HG02870 (cell line): ENCODE measurements around the gene ABO.
"Not testable (repeated sequence)": the region's sequence is repeated elsewhere in the genome, so short reads cannot be mapped to it uniquely, and the experiment has no call there.

ENCODE experiments used
- ATAC-seq: cut with Tn5 transposase; IDR thresholded peaks from one replicate; pipeline ENCODE4 v1.9.1; 2021; ENCODE audit warnings: mild to moderate bottlenecking, moderate library complexity; ENCODE audit not compliant: unreplicated experiment

ABO gene

DNA sequence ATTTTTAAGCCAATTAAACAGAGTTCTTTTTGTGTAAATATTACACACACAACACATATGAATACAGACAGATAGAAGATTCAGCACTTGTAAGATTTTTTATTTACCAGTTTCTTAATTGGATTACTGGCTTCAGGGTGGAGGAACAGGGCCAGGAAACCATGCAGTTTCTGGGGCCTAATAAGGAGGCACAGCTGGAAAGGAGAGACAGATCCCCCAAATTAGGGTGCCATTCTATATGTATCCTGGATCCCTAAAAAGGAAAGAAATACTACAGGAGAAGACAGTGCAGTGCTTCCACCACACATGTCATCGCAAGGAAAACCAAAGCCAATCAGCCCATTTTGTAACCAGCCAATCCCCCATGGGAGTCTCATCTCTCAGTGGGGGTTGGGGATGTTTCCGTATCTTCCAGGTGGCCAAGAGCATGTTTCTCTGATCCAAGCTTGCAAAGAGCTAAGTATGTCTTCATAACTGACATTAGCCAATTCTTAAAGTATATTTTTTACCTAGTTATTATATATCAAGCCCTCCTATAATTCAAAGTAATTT lies 15.8 kb upstream of the ABO start:
- ATAC-seq: no peak

DNA sequence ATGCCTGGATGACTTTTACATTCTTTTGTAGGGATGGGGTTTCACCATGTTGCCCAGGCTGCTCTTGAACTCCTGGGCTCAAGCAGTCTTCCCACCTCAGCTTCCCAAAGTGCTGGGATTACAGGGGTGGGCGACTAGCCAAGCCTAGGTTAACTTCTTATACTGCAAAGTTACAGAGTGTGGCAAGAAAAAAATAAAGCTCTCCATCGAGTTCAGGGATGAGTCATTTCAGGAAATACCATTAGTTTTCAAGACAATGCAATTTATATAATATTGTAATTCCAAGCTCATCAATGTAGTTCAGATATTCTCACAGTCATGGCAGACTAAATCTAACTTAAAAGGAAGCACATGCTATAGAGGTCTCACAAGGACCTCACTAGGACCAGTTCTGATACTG lies 11.5 kb upstream of the ABO start:
- ATAC-seq: no peak

DNA sequence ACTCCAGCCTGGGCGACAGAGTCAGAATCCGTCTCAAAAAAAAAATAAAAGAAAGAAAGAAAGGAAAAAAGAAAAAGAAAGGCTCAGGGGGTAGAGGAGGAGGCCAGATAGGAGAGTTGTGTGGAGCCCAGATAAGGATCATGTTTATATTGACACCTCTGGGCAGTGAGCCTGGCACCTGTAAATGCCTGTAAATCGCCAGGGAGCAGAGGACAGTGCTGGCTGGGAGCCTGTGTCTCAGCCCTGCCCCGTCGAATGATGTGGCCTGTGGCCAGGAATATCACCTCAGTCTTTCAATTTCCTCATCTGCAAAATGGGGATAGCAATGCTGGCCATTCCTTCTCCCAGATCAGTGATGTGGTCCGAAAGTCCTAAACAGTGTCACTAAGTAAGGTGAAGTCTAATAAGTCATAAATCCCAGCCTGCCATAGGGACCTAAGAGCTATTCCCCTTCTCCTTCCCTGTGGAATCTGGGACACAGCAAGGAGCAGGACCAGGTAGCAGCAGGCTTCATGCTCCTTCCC lies 10.3 kb upstream of the ABO start:
- ATAC-seq: no peak

DNA sequence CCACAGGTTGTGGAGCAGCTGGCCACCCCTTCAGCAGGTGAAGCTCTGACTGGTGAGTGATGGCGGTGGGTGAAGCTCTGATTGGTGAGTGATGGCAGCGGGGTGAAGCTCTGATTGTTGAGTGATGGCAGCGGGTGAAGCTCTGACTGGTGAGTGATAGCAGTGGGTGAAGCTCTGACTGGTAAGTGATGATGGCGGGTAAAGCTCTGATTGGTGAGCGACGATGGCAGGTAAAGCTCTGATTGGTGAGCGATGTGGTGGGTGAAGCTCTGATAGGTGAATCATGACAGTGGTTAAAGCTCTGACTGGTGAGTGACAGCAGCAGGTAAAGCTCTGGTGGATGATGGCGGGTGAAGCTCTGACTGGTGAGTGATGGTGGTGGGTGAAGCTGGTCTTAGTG lies 9.4 kb upstream of the ABO start:
- ATAC-seq: no peak

DNA sequence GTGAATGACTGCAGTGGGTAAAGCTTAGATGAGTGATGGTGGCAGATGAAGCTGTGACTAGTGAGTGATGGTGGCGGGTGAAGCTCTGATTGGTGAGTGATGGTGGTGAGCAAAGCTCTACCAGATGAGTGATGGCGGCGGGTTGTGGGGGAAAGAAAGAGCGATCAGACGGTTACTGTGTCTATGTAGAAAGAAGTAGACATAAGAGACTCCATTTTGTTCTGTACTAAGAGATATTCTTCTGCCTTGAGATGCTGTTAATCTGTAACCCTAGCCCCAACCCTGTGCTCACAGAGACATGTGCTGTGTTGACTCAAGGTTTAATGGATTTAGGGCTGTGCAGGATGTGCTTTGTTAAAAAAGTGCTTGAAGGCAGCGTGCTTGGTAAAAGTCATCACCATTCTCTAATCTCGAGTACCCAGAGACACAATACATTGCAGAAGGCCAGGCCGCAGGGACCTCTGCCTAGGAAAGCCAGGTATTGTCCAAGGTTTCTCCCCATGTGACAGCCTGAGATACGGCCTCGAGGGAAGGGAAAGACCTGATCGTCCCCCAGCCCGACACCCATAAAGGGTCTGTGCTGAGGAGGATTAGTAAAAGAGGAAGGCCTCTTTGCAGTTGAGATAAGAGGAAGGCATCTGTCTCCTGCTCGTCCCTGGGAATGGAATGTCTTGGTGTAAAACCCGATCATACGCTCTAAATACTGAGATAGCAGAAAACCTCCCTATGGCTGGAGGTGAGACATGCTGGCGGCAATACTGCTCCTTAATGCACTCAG lies 8.4 kb upstream of the ABO start:
- not testable (repeated sequence) for ATAC-seq

DNA sequence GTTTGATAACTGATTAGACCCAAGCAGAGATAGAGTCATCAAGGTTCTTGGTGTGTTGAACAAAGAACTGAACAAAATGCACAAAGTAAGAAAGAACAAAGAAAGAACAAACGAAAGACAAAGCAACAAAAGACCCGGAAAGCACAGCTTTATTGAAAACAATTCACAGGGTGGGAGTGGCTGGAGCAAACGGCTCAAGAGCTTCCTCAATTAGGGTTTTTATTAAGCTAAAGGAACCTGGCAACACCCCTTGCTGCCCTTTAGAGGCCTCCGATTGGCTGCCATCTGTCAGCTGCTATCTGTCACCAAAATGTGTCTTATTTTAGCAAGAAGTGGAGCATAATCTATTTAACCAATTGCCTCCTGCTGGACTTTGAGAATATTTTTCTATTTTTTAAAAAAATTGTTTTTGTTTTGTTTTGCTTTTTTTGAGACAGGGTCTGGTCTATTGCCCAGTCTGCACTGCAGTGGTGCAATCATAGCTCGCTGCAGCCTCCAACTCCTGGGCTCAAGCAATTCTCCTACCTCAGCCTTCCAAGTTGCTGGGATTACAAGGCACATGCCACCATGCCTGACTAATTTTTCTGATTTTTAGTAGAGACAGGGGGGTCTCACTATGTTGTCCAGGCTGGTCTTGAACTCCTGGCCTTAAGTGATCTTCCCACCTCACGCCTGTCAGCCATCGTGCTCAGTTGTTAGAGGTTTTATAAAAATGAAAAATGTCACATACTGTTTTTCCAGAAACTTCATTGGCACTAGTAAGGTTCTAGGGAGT lies 7.7 kb upstream of the ABO start:
- ATAC-seq: no peak

DNA sequence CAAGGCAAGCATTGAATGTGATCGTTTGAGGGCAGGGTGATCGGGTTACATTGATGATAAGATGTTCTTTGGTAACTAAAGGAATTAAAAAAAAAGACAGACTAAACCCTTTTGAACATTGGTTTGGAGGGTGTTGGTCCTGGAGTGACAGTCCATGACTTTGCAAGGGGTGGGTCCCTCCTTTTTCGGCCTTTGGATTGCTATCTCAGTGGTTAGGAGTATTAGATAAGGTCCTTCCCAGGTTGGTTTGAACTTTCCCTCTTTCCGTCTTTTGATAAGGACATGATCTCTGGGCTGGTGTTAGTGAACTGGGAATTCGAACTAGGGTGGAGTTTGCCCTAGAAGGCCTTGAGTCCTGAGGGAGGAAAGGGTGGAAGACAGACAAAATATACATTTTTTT lies 5.4 kb upstream of the ABO start:
- no peak for ATAC-seq

DNA sequence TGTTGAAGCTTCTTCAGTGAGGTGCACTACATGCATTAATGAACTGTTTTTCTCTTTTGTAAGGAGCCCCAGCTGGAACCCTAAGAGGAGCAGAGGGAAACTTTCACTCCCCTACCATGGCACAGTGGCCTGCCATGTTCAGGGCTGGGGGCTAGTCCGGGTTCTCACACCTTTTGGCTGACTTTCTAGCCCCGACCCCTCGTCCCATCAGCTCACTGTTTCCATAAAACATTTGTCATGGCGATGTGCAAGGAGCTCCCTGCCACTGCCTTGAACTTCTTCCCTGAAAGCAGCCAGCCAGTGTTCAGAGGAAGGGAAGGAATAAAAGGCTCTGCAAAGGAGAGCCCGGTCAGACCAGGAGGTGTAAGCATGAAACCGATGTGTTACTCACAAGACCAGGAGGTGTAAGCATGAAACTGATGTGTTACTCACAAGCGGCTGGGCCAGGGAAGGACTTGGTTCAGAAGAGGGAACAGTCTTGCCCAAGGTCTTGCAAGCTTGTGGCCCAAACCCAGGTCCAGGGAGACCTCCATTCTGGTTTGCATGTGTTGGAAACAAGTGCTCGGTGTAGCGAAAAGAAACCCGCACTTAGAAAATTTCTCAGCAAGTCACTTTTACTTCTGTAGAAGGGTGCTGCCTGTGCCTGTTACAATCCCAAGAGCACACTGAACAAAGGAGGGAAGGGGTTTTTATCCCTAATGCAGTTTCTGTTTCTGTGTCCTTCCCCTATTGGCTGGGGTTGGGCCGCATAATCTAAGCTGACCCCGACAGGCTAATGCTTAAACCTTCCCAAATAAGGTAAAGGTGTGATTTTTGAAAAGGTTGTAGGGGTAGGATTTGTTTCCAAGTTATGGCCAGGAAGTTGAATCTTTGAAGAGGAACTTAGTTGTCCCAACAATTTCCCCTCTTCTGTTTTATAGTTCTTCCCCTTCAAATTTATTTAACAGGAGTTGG lies 3.4 kb upstream of the ABO start:
- ATAC-seq: no peak

DNA sequence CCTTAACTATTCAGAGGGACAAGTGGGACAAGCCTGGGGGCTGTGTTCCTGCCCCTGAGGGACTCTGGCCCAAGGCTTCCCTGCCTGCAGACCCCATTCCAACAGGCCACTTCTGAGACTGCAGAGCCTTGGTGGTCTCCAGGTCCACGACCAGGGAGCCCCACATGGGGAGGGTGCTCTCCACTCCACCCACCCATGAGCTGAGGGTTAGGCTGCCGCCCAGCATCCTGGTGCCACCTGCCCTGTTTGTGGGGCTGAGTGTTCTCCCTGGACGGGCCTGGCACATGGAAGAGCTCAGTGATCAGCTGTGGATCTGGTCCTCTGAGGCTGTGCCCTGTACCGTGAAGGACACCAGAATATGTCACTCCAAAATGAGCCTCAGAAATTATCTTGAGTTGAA lies 2.5 kb upstream of the ABO start:
- ATAC-seq: no peak

DNA sequence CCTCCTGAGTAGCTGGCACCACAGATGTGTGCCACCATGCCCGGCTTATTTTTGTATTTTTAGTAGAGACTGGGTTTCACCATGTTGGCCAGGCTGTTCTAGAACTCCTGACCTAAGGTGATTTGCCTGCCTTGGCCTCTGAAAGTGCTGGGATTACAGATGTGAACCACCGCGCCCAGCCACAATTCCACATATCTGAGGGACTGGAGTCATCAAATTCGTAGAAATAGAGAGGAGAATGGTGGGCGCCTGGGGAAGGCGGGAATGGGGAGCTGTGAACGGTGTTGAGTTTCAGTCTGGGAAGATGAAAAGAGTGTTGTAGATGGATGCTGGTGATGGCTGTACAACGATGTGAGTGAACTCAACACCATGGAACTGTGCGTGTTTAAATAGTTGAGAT lies 1.9 kb upstream of the ABO start:
- no peak for ATAC-seq

DNA sequence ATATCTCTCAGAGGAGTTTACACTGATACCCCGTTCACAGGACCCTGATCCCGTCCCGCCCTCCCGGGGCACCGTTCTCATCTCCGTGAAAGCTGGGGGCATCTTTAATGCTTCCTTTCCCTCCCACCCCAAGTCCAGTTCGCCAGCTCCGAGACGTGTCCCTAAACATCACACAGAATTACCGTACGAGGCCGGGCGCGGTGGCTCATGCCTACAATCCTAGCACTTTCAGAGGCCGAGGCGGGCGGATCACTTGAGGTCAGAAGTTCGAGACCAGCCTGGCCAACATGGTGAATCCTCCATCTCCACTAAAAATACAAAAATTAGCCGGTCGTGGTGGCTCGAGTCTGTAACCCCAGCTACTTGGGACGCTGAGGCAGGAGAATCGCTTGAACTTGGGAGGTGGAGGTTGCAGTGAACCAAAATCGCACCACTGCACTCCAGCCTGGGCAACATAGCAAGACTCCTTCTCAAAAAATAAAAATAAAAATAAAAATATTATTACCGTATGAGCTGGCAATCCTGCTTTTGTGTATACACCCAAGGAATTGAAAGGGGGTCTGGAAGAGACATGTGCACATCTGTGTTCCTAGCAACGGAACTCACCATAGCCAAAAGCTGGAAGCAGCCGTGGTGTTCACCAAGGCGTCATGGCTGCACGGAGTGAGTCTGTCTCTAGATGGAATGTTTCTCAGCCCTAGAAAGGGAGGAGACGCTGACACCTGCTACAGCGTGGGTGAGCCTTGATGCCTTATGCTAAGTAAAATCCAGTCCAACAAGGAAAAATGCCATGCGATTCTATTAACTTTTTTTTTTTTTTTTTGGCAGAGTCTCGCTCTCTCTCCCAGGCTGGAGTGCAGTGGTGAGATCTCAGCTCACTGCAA lies 1.2 kb upstream of the ABO start:
- ATAC-seq: no peak

DNA sequence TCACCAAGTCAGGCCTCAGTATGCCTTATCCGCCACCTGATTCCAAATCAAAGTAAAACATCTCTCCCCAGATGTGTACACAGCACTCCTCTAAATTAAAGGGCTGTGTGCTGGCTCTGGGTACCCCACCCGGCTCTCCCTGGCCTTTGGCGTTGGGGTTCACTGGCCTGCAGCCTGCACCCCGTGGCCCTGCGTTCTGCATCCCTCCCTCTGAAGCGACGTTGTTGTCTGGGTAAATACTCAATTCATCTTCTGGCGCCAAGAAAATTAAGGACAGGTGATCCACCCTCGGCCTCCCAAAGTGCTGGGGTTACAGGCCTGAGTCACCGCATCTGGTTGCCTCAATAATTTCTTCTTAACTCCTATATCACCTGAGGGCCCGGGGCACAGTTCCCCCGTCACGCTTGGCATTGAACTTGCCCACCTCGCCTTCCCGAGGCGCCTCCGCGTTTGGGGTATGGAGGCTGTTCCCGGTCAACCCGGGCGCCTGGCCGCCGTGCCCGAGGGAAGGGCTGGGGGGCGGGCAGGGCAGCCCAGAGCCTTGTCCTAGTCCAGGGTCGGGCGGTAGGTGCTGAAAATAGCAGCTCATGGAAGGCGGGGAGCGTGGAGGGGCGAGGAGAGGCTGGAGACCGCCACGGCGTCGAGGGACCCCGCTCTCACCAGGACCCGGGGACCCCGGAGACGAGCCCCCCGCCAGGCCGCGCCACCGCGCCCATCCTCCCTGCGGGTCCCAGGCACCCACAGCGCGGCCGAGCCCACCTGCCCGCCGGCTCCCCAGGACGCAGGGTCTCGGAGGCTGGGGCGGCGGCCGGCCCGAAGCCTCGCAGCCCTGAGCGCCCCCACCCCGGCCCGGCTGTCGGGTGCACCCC lies 531 bp downstream of the ABO start:
- no peak for ATAC-seq

DNA sequence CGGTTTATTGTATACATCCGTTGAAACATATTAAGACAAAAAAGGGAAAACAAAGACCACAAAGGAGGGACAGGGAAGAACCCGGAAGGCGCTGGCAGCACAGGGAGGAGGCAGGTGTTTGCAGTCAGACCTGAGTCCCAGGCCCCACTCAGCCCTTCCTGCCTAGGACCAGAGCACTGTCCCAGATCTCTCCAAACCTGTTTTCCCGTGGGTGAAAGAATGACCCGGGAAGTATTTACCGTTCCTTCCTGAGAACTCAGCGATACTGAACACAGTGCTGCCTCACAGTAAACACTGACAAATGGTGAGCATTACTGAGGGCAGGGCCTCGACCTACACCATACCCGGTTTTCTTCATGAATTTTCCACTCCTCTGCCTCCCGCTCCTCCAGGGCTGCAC lies 1.2 kb downstream of the ABO start:
- ATAC-seq: no peak

DNA sequence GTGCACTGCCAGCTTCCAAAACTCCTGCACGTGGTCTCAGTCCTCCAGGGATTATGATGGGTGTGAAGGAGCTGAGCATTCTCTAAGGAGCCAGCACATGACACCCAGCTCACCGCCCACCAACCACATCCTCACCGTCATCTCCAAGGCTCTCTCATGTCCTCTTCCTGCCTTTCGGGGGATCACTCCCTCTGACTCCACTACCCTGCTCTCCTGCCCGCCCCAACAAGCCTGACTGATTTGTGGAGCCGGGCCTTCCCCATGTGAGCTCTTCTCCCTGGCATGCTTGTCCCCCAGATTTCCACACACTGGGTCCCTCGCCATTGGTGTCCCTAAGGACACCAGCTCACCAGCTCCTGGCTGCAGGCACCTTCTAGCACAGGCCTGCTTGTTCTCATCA lies 1.9 kb downstream of the ABO start:
- no peak for ATAC-seq

DNA sequence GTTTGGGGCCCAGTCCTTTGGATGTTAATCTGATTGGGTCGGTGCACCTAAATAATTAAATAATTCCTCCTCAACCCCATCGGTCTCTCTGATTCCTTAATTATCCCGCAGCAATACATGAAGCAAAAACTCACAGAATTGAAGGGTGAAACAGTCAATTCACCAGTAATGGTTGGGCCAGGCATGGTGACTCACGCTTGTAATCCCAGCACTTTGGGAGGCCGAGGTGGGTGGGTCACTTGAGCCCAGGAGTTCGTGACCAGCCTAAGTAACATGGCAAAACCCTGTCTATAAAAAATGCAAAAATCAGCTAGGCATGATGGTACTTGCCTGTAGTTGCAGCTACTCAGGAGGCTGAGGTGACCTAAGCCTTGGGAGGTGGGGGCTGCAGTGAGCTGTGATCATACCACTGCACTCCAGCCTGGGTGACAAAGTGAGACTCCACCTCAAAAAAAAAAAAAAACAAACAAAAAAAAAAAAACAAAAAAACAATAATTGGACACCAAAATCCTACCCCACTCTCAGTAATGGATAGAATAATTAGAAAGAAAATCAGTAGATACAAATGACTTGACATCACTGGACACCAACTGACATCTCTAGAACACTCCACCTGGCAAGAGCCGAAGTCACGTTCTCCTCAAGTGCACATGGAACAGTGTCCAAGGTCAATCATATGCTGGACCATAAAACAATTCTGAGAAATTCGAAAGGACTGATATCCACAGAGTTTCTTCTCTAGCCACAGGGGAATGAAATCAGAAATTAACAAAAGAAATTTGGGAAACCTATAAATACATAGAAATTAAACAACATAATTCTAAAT lies 5.3 kb downstream of the ABO start:
- ATAC-seq: no peak

DNA sequence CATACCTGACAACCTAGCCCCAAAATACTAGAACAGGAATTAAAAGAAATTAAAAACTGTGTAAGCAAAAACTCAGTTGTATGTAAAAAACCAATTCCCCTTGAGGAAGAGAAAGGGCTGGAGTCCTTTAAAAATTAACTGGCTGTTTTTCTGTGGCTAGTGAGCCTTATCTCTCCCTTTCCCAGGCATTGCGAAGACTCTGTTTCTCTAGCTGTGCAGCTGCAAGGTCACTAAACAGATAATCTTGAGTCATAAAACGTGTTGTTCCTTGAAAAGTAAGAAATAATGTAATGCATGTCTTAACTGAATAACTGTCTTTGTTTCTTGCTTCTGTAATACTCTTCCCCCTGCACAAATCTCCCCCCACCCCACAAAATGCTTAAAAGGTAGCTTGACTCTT lies 5.9 kb downstream of the ABO start:
- ATAC-seq: not testable (repeated sequence)

DNA sequence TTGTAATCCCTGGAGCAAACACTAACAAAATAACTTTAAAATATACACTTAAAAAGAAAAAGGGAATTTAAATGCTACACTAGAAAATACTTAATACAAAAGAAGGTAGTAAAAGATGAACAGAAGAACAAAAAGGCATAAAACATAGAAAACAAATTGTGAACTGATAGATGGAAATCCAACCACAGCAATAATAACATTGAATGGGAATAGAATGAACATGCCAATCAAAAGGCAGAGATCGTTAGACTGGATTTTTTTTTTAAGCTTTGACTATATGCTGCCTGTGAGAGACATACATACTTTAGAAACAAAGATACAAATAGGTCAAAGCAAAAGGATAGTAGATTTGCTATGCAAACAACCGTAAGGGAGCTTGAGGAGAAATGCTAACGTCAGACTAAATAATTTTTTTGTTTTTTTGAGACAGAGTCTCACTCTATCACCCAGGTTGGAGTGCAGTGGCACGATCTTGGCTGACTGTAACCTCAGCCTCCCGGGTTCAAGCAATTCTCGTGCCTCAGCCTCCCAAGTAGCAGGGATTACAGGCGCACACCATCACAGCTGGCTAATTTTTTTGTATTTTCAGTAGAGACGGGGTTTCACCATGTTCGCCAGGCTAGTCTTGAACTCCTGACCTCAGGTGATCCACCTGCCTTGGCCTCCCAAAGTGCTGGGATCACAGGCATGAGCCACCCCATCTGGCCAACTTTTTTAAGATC lies 6.5 kb downstream of the ABO start:
- no peak for ATAC-seq
